22Rv1 (cell line): Measurements from ENCODE around the gene RALGAPA1.
"Not testable (repeated sequence)": the region's sequence is repeated elsewhere in the genome, so short reads cannot be mapped to it uniquely, and the experiment has no call there.

Experiments used
- H3K27ac ChIP-seq: fragments of 450-650 bp; 2 replicates; pipeline ENCODE4 v1.5.1; 2017
- CTCF ChIP-seq: fragments of 450-650 bp; IDR thresholded peaks from 2 replicates; pipeline ENCODE4 v1.5.1; 2017; ENCODE audit warnings: mild to moderate bottlenecking
- ZFX ChIP-seq: fragments of 450-650 bp; IDR thresholded peaks from 2 replicates; pipeline ENCODE4 v1.6.1; 2017; ENCODE audit warnings: antibody characterized with exemption, borderline replicate concordance

RALGAPA1 gene

GRCh38 chr14:35826952-35827416, 17.9 kb upstream of the RALGAPA1 start:
- TF ChIP-seq ZFX, result no peak
- peak; percentile 0; the same call in 1 of the 2 replicates for TF ChIP-seq CTCF
- peak overlapping the region; percentile 96 for H3K27ac ChIP-seq

- TF ChIP-seq CTCF (peak; percentile 12; the same call in 1 of the 2 replicates), ZFX (no peak)
- H3K27ac ChIP-seq, result peak within 1 kb of the TSS; percentile 96
Observed at GRCh38 chr14:35826218-35826951, 17.3 kb upstream of the RALGAPA1 start, which contains the start of gene BRMS1L. Gene BRMS1L, plus strand, starts transcription at chr14:35826338. Its CDS starts 179 bp downstream, at chr14:35826517.

- TF ChIP-seq CTCF (no peak), ZFX (no peak)
- peak overlapping the region; percentile 96 for H3K27ac ChIP-seq
Observed at GRCh38 chr14:35825968-35826217, 16.8 kb upstream of the RALGAPA1 start.

GRCh38 chr14:35824446-35825165, 15.5 kb upstream of the RALGAPA1 start:
- H3K27ac ChIP-seq, result not testable (repeated sequence)

GRCh38 chr14:35822501-35822900, 13.4 kb upstream of the RALGAPA1 start:
- TF ChIP-seq CTCF, result no peak
- TF ChIP-seq ZFX, result no peak
- no peak overlapping the region for H3K27ac ChIP-seq

GRCh38 chr14:35821564-35822411, 12.7 kb upstream of the RALGAPA1 start:
- TF ChIP-seq ZFX (no peak), CTCF (peak; percentile 96)

More at GRCh38 chr14:35821564-35822411, 12.7 kb upstream of the RALGAPA1 start:
- no peak overlapping the region for H3K27ac ChIP-seq
